GM11168 (cell line): ENCODE data around the gene ACAP3.
"Not testable (repeated sequence)": the region's sequence is repeated elsewhere in the genome, so short reads cannot be mapped to it uniquely, and the experiment has no call there.

Experiments used
- in situ Hi-C: fragments of 300-500 bp; cut with MboI; formaldehyde crosslinking; loops from one replicate; pipeline ENCODE4 v1.12.0; 2022; ENCODE audit warnings: low sequenced_read_pairs; ENCODE audit not compliant: unreplicated experiment

ACAP3 gene

DNA sequence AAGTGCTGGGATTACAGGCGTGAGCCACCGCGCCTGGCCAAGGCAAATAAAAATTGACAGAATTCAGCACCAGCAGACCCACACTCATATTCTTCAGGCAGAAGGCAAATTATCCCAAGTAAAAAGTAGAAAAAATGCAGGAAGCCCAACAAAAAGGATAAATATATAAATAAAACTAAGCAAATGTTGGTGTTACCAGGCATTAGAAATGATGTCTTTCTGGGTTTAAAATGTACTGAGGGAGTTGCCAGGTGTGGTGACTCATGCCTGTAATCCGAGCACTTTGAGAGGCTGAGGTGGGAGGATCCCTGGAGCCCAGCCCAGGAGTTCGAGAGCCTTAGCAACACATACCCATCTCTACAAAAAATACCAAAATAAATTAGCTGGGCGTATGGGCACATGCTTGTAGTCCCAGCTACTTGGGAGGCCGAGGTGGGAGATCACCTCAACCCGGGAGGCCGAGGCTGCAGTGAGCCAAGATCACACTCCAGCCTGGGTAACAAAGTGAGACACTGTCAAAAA lies 10.5 kb upstream of the ACAP3 start:
- in situ Hi-C loops = no loop called here

DNA sequence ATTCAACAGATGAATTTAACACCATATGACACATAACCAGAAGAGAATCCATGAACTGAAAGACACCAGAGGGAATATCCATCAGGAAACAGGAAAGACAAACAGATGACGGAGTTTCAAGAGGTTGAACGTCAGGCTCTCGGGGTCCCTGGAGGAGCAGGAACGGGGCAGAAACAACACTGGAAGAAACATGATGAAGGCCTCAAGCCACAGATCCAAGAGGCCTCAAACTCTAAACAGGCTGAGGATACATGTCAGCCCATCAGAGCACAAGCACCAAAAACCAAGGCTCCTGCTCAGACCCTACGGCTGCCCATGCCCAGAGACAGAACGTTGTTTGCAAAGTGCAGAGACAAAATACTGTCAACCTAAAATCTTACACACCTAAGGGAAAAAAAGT lies 9.7 kb upstream of the ACAP3 start:
- in situ Hi-C loops = no loop called here

DNA sequence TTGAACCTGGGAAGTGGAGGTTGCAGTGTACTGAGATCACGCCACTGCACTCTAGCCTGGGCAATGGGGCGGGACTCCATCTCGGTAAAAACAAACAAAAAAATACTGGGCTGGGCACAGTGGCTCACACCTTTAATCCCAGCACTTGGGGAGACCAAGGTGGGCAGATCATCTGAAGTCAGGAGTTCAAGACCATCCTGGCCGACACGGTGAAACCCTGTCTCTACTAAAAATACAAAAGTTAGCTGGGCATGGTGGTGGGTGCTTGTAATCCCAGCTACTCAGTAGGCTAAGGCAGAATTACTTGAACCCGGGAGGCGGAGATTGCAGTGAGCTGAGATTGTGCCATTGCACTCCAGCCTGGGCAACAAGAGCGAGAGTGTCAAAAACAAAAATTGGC lies 8.5 kb upstream of the ACAP3 start:
- in situ Hi-C loops = not testable (repeated sequence)

DNA sequence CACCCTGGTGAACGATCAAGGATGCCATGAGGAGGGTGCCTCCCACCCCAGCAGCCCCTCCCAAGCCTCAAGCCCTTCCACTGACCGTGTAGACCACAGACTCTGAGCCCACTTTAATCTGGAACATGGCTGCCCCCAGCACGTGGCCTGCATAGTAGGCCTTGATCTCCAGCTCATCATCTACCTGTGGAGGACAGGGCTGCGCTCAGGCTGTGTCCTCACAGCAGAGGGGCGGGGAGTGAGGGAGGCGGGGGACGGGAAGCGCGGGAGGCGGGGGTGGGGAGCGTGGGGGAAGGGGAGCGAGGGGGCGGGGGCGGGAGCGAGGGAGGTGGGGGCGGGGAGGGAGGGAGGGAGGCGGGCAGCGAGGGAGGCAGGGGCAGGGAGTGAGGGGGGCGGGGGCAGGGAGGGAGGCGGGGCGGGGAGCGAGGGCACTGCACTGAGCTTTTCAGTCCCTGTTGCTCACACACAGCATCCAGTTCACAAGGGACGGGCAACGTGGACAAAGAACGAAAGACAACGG lies 7.8 kb upstream of the ACAP3 start:
- in situ Hi-C loops = no loop called here

DNA sequence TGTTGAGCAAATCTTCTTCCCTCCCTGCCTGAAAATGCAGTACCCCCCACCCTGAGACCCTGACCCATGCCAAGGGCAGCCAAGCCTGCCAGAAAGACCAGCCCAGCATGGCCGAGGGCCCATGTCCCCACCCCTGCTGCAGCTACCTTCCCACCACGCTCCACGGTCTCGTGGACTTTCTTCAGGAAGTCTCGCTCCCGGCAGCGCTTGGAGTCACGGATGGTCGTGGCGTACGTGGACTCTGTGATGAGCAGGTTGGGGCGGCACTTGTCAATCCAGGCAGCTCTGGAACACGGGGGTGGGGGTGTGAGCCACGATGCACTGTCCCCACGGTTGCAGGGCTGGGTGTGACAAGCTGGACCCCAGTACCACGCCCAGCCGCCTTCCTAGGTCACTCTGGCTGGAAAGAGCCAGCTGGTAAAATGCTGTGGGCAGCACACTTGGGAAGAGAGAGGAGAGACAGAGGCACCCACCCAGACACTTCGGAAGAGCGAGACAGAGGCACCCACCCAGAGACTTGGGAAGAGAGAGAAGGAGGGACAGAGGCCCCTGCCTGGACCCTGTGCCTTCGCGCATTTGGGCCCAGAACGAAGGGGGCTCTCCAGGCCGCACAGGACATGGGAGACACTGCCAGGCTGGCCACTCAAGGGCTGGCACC lies 7.1 kb upstream of the ACAP3 start:
- in situ Hi-C loops = no loop called here

DNA sequence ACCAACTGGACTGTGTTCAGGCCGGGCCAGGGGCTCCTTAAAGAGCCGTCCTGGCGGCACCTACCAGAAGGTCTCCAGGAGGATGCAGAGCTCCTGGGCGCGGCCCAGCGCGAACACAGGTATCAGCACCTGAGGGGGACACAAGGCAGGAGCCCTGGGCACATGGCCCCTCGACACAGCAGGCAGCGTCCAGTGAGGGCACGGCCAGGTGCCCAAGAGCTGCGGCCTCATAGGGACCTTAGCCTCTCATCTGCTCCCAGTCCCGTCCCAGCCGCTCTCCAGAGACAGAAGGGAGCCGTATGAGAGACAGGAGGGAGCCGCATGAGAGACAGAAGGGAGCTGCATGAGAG lies 6.5 kb upstream of the ACAP3 start:
- in situ Hi-C loops = no loop called here

DNA sequence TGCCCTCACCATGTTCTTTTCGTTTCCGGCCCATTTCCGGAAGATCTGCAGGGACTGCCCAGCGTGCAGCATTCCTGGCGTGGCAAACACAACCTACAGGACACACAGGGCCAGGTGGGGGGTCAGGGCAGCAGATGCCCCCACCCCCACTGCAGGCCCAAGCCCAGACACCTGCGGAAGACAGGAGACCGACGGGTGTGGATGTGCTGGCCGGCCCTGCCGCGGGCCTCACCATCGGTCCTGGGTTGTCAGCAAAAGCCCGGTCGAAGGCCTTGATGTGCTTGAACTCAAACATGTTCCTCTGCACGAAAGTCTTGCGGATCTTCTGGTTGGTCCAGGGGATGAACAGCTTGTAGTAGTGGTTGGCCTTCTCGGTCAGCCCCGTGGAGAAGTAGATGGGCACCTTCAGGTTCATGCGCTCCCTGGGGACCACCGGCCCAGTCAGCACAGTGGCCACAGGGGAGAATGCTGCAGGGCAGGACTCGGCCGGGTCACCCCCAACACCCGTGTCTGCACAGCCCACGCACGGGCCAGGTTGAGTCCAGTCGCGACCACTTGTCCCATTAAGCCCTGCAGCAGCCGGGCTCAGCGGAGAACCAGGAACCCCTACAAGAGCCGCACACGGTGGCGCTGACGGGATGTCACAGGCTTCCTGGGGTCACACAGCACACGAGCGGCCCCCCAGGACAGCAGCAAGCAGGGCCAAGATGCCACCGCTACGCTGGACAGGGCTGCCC lies 5.9 kb upstream of the ACAP3 start:
- in situ Hi-C loops = no loop called here

DNA sequence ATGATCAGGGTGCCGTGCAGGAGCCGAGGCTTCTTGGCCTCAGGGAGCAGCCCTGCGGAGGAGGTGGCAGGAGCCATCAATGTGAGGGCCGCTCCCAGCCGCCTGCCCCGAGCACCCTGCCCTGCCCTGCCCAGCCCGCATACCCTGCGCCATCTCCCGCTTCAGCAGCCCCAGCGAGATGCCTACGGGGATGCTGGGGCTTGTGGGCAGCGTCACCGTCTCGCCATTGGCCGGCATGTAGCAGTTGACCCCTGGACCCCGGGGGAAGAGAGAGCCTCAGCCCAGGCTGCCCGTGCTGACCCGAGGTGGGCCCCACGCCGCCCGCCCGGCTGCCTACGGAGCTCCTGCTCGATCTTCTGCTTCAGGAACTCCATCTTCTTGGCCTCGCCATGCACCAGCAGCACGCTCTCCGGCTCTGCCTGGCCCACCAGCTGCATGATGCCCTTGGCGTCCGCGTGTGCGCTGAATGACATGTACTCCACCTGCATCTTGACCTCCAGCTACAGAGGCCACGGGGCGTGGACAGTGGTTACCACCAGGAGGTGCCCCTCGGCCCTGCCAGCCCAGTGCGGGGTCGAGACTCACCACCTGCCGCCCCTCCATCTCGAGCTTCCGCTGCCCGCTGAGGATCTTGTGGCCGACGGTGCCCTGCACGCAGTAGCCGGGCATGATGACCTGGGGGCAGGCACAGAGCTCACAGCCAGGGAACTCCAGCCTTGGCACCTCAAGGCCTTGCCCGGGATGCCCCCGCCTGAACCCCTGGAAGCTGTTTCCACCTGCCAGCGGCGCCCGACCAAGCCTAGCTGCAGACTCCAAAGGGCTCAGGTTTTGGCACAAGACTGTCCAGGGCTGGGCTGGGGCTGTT lies 5.0 kb upstream of the ACAP3 start:
- in situ Hi-C loops = no loop called here

DNA sequence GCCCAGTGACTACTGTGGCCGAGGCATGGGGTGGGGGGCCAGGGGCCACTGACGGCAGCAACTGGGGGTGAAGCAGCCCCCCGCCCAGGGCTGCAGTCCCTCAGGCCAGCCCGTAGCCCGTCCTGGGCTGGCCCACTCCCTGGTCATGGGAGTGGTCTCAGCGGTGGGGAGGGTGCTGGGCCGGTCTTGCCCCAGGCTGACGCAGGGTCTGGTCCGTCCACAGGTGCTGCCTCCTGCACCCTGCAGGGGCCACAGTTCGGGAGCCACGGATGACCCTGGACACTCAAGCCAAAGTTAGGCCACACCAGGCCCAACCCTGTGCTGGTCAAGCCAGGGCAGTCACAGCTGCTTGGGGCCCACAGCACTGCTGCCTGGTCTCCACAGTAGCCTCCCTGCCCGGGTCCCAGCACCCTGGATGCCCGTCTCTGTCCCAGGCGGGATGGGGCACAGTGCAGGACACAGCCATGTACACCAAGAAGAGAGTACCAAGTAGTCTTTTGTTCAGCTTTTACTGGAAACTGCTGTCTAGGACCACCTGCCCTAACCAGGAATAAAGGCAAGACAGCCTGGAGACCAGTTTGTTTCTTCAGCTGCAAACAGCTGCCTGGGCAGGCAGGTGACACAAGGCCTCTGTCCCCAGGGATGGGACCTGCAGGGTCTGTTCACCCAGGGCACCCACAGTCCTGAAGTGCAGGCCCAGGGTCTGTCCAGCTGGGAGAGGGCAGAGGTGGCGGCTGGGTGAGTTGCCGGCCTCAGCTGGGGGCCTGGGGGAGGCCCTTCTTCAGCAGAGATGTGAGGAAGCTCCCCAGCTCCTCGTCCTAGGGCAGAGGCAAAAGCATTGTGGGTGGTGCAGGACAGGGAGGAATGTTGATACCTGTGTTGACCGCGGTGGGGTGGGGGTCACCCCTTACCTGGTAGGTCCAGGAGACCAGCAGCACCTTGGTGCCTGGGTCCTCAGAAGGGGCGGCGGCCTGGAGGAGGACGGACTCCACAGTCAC lies 3.7 kb upstream of the ACAP3 start:
- in situ Hi-C loops = no loop called here

DNA sequence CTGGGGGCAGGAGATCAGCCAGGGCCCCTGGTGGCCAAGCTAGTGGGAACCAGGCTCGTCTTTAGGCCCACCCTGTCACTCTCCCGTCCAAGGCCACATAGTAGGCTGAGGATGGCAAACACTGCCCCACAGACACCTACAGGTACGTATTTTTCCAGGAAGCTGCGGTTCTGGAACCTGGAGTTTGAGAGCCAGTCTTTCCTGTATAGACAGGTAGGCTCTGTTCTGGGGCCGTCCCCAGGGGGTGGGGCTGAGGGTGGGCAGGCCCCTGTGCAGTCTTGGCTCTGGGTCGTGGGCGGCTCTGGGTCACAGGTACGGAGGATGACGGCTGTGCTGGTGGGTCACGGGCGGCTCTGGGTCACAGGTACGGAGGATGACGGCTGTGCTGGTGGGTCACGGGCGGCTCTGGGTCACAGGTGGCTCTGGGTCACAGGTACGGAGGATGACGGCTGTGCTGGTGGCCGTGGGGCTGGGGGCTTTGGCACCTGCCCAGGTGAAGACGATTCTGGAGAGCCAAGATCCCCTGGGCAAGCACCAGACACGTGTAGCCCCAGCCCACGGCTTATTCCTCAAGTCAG lies 2.8 kb upstream of the ACAP3 start:
- in situ Hi-C loops = no loop called here

DNA sequence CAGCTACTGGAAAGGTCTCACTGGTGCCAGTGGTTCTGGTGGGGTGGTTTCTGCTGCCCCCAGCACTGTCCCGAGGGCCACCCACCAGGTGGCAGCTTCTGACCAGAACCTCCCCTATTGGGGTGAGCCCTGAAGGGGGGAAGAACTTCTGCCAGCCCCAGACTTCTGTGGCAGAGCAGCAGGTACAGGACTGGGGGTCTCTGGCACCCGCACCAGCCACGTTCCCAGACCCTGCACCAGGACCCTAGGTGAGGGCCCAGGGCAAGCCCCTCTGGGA lies 2.3 kb upstream of the ACAP3 start:
- in situ Hi-C loops = no loop called here

DNA sequence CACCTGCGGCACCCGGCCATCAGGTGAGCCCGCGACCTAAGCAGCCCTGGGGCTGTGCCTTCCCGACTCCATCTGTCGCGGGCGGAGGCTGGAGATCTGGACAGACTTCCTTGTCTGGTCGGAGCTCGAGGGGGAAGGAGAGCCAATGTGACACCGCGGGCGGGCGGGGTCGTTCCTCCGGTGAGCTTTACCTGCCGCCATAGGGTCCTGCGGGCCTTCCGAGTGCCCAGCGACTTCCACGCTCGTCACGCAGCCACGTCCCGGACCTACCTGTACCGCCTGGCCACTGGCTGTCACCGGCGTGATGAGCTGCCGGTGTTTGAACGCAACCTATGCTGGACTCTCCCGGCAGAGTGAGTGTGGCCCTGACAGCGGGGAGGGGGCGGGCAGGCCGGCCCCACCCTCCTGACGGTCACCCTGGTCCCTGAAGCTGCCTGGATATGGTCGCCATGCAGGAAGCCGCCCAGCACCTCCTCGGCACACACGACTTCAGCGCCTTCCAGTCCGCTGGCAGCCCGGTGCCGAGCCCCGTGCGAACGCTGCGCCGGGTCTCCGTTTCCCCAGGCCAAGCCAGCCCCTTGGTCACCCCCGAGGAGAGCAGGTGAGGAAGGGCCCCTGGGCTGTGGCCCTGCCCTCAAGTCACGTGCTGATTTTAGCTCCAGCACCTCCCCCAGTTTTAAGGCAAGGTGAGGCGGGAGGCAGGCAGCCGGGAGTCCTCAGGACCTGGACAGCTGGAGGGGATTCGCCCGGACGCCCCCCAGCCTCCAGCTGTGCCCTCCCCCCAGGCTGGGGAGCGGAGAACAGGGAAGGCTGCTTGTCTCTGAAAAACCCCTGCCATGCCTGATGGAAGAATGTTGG lies 1.8 kb upstream of the ACAP3 start:
- in situ Hi-C loops = no loop called here

DNA sequence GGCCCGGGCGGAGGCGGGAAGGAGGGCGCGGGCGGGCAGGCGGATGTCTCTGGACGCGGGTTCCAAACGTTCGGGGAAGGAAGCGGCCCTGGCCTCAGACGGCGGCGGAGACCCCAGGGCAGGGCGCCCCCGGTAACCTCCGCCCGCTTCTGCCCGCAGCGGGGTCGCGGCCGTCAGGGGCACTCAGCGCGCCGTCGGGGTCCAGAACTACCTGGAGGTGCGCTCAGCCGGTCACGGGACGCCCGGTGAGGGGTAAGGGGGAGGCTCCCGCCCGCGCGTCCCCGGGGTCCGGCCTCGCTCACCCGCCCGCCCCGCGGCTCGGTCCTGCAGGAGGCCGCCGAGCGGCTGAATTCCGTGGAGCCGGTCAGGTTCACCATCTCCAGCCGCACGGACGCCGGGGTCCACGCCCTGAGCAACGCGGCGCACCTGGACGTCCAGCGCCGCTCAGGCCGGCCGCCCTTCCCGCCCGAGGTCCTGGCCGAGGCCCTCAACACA lies 1.1 kb upstream of the ACAP3 start:
- in situ Hi-C loops = no loop called here

DNA sequence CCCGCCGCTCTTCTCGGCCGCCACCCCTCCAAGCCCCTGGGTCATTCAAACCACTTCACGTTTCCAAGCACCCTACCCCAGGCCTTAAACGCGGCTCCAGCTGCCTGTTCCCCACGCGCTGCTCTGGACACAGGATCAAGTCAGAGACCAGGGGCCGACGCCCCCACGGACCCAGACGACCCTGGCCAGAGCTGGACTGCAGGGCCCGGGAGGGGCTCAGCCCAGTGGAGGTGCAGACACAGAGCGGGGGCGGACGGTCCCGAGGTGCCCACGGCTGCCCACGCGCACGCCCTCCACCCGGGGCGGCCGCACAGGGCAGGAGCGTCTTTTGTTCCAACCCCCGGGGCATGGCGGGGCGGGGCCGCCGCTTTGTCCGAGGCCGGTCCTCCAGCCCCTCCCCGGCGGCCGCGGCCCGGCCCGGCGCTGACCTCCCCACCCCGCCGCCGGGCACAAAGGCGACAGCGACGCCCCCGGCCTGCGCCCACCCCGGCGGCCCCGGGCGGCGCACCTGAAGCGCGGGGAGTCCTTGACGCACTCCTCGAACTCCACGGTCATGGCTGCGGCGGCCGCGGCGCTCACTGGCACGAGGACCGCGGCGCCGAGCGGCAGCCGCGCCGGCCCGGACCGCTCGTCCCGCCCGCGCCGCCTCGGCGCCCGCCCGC lies 338 bp downstream of the ACAP3 start:
- in situ Hi-C loops = no loop called here

DNA sequence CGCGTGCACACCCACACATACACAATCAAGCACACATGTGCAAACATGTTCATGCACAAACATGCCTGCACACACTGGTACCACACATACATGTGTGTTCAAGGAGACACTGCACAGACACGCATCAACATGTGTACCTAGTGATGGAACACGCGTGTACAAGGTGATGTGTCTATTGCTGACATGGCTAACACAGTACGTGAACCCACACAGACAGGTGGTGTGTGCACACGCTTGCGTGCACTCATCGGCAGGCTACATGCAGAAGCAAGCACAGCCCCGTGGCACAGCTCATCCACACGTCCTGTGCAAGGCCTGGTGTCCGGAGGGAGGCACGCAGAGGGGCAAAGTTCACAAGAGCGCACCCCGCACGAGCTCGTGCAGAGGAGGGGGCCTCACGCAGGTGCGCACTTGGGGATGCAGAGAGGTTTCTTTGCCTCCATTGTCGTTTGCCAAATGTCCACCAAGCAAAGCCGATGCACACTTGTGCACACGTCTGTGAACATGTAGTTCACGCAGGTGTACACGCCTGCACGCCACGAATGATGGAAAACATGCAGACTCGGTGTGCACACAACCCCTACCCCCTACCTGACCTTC lies 969 bp downstream of the ACAP3 start:
- in situ Hi-C loops = no loop called here

DNA sequence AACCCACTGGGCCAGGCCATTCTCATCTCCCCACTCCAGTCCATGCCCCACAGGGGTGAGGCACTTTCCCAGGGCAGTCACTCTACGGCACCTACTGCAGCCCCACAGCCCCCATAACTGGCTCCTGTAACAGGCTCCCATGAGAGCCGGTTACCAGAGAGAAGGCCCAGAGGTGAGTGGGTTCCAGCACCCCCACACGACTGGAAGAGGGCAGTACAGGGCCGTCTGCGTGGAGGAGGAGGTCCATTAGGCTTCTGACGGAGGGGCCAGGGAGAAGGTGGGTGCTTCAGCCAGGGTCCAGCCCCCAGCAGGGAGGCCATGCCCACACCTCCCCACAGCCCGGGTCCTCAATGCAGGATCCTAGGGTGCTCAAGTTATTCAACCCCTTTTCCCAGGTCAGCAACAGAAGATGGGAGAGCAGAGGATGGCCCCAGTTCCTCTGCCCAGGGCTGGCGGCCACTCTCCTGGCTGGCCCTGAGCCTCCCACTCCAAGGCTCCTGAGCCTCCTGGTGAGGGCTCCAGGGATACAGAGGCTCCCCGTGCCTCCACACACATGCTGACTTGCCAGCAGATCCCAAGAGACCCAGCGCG lies 1.6 kb downstream of the ACAP3 start:
- in situ Hi-C loops = no loop called here
